ENCODE data around the gene DAAM2.

DAAM2 gene

DNA sequence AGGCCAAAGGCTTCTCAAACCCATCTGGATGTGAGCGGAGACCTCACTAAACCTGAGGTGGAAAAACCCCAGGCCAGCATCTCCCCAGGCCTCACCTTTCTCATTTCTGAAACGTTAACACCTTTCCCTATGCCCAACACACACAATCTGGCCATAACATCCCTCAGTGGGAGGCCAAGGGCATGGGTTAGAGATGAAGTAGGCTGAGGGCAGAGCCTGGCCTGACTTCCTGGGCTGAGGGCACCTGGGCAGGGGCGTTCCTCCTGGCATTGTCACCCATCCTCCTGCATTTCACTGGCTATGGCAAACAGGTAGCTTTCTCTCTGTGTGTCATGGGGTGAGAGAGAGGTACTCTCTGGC, 133.7 kb downstream of the DAAM2 start:
- TF ChIP-seq TAF1 (IDR thresholded peaks at IDR 0.05; ENCODE audit: low read depth) (no peak), NFIC (IDR thresholded peaks at IDR 0.05) (no peak), EP300 (IDR thresholded peaks at IDR 0.05; ENCODE audit: borderline replicate concordance) (no peak), CEBPB (IDR thresholded peaks at IDR 0.05) (no peak), TEAD4 (IDR thresholded peaks at IDR 0.05) (no peak), FOXM1 (IDR thresholded peaks at IDR 0.05; ENCODE audit: borderline replicate concordance, low read depth) (no peak), ZBTB7A (IDR thresholded peaks at IDR 0.05; ENCODE audit: low read depth) (no peak), RAD21 (IDR thresholded peaks at IDR 0.05; ENCODE audit: low read depth) (no peak), EGR1 (IDR thresholded peaks at IDR 0.05) (no peak), YY1 (IDR thresholded peaks at IDR 0.05; ENCODE audit: low read depth) (no peak), TCF12 (IDR thresholded peaks at IDR 0.05; ENCODE audit: low read depth) (no peak), CREB1 (IDR thresholded peaks at IDR 0.05; ENCODE audit: low read depth) (no peak)
- TF ChIP-seq, protein P1, sequence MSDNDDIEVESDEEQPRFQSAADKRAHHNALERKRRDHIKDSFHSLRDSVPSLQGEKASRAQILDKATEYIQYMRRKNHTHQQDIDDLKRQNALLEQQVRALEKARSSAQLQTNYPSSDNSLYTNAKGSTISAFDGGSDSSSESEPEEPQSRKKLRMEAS (IDR thresholded peaks at IDR 0.05) = no peak
- TF ChIP-seq, protein P2, sequence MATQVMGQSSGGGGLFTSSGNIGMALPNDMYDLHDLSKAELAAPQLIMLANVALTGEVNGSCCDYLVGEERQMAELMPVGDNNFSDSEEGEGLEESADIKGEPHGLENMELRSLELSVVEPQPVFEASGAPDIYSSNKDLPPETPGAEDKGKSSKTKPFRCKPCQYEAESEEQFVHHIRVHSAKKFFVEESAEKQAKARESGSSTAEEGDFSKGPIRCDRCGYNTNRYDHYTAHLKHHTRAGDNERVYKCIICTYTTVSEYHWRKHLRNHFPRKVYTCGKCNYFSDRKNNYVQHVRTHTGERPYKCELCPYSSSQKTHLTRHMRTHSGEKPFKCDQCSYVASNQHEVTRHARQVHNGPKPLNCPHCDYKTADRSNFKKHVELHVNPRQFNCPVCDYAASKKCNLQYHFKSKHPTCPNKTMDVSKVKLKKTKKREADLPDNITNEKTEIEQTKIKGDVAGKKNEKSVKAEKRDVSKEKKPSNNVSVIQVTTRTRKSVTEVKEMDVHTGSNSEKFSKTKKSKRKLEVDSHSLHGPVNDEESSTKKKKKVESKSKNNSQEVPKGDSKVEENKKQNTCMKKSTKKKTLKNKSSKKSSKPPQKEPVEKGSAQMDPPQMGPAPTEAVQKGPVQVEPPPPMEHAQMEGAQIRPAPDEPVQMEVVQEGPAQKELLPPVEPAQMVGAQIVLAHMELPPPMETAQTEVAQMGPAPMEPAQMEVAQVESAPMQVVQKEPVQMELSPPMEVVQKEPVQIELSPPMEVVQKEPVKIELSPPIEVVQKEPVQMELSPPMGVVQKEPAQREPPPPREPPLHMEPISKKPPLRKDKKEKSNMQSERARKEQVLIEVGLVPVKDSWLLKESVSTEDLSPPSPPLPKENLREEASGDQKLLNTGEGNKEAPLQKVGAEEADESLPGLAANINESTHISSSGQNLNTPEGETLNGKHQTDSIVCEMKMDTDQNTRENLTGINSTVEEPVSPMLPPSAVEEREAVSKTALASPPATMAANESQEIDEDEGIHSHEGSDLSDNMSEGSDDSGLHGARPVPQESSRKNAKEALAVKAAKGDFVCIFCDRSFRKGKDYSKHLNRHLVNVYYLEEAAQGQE (IDR thresholded peaks at IDR 0.05; ENCODE audit: low read depth) = no peak
- TF ChIP-seq, protein P3, sequence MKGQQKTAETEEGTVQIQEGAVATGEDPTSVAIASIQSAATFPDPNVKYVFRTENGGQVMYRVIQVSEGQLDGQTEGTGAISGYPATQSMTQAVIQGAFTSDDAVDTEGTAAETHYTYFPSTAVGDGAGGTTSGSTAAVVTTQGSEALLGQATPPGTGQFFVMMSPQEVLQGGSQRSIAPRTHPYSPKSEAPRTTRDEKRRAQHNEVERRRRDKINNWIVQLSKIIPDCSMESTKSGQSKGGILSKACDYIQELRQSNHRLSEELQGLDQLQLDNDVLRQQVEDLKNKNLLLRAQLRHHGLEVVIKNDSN (IDR thresholded peaks at IDR 0.05) = no peak

DNA sequence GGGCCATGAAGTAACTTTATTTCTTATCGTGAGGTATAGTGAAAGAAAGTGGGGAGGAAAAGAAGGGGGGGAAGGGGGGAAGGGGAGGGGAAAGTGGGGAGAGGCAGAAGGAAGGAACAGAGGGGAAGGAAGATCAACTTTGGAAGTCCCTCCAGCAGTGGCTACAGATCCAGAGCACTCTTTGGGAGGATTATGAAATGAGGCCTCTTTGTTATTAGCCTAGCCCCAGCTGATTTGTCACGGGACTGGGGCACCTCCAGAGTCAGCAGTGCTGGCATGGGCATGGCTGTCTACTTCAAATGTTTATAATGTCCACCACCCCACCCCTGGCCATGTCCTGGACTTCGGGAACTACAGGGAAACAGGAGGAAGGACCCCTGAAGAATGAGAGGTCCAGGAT, 134.5 kb downstream of the DAAM2 start:
- TF ChIP-seq RAD21 (IDR thresholded peaks at IDR 0.05; ENCODE audit: low read depth) = no peak
- TF ChIP-seq YY1 (IDR thresholded peaks at IDR 0.05; ENCODE audit: low read depth) = no peak
- no peak for TF ChIP-seq EP300 (IDR thresholded peaks at IDR 0.05; ENCODE audit: borderline replicate concordance)
- TF ChIP-seq TAF1 (IDR thresholded peaks at IDR 0.05; ENCODE audit: low read depth) = no peak
- TF ChIP-seq NFIC (IDR thresholded peaks at IDR 0.05) = no peak
- no peak for TF ChIP-seq TCF12 (IDR thresholded peaks at IDR 0.05; ENCODE audit: low read depth)
- no peak for TF ChIP-seq ZBTB7A (IDR thresholded peaks at IDR 0.05; ENCODE audit: low read depth)
- TF ChIP-seq TEAD4 (IDR thresholded peaks at IDR 0.05) = no peak
- TF ChIP-seq, protein P2 (IDR thresholded peaks at IDR 0.05; ENCODE audit: low read depth) = no peak
- TF ChIP-seq, protein P1 (IDR thresholded peaks at IDR 0.05) = no peak
- no peak for TF ChIP-seq EGR1 (IDR thresholded peaks at IDR 0.05)
- no peak for TF ChIP-seq CEBPB (IDR thresholded peaks at IDR 0.05)
- TF ChIP-seq, protein P3 (IDR thresholded peaks at IDR 0.05) = no peak
- TF ChIP-seq FOXM1 (IDR thresholded peaks at IDR 0.05; ENCODE audit: borderline replicate concordance, low read depth) = no peak
- no peak for TF ChIP-seq CREB1 (IDR thresholded peaks at IDR 0.05; ENCODE audit: low read depth)

DNA sequence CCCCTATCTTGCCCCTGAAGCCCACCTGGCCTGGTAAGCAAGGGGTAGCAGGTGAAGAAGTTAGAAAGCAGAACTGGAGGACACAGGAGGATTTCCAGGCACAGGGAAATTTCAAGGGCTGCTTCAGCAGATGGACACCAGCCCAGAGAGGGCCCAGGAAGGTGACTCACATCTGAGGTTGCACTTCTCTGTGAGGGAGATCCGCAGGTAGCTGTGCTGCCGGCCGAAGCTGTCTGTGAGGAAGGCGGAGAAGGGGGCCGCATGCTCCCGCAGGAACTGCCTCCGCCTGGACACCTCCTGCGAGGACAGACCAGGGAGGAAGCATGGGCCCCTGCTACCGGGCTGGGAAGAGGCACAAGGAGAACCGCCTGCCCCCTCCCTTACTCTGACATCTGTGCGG, 135.0 kb downstream of the DAAM2 start:
- no peak for TF ChIP-seq CREB1 (IDR thresholded peaks at IDR 0.05; ENCODE audit: low read depth)
- TF ChIP-seq EGR1 (IDR thresholded peaks at IDR 0.05) = no peak
- TF ChIP-seq, protein P1 (IDR thresholded peaks at IDR 0.05) = no peak
- no peak for TF ChIP-seq EP300 (IDR thresholded peaks at IDR 0.05; ENCODE audit: borderline replicate concordance)

DNA sequence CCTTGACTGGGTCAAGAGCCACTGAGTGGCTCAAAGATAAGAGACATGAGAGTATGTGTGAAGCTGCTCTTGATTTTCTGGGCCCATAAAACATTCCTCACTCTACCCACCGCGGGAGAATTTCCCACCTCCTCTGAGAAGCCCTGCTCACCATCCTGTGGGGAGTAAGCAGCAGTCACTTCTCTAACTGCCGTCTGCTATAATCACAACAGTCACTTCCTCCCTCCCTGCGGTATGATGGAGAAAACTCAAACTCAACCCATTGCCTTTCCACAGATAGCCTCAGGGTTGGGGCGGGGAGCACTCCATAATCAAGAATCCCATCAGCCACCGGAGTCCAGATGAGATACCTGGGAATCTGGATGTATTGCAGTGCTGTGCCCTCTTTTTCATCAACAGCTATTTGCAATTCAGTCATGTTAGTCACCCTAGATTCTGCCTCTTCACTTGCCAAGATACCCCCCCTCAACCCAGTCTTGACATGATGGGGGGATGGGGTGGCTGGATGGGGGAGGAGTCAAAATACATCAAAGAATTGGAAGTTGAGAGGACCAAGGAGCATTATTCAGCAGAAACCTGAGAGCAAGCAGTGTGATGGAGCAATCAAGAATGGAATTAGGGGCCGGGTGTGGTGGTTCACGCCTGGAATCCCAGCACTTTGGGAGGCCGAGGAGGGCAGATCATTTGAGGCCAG, 137.0 kb downstream of the DAAM2 start:
- TF ChIP-seq, protein P2 (IDR thresholded peaks at IDR 0.05; ENCODE audit: low read depth) = no peak
- TF ChIP-seq, protein P3 (IDR thresholded peaks at IDR 0.05) = no peak
